ENCODE results near the gene KLHL7.

Gene KLHL7

DNA sequence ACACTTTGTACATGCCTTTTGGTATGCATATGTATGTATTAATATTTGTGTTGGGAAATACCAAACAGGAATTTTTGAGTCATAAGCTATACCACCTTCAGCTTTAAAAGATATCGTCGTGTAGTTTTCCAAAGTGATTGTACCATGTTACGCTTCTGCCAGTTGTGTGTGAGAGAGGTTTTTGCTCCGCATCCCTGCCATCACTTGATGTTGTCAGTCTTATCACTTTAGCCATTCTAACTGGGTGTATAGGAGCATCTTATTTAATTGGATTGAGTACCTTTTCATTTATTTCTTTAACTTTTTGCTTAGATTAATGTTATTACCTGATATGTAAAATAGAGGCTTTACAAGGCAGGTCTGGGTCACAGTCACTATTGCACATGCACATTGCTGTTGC, 3.4 kb downstream of the KLHL7 start:
- in situ Hi-C loops (cut with HindIII; ENCODE audit: low pct_ligation_motif_present, low sequenced_read_pairs), result no loop called here
- no peak for DNase-seq
- Histone ChIP-seq H3K27ac (no peak overlapping the region), H3K27me3 (replicated peaks) (no peaks in the 10 kb centered on the region), H3K4me3 (ENCODE audit: low read depth, low read length) (no peak overlapping the region), H3K36me3 (replicated peaks) (no peaks in the 10 kb centered on the region)
- TF ChIP-seq, protein P1, sequence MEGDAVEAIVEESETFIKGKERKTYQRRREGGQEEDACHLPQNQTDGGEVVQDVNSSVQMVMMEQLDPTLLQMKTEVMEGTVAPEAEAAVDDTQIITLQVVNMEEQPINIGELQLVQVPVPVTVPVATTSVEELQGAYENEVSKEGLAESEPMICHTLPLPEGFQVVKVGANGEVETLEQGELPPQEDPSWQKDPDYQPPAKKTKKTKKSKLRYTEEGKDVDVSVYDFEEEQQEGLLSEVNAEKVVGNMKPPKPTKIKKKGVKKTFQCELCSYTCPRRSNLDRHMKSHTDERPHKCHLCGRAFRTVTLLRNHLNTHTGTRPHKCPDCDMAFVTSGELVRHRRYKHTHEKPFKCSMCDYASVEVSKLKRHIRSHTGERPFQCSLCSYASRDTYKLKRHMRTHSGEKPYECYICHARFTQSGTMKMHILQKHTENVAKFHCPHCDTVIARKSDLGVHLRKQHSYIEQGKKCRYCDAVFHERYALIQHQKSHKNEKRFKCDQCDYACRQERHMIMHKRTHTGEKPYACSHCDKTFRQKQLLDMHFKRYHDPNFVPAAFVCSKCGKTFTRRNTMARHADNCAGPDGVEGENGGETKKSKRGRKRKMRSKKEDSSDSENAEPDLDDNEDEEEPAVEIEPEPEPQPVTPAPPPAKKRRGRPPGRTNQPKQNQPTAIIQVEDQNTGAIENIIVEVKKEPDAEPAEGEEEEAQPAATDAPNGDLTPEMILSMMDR (IDR thresholded peaks at IDR 0.05; ENCODE audit: low read depth, low read length, missing control alignments), result no peak

DNA sequence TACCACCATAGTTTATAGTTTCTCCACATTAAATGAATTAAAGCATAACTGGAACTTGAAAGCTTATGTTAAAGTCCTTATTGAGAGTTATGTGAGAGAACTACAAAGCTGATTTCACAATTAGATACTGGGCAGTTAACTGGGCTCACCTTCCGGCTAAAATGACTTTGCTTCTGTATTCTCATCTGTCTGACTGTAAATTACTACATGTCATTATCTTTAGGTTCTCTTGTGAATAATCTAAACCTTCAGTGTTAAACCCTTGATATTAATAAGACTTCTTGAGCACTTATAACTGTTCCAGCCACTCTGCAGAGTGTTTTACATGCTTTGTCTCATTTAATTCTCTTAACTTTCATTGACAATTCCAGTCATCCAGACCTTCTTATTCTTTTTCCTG, 3.9 kb downstream of the KLHL7 start:
- in situ Hi-C loops (cut with HindIII; ENCODE audit: low pct_ligation_motif_present, low sequenced_read_pairs), result no loop called here
- TF ChIP-seq, protein P1 (IDR thresholded peaks at IDR 0.05; ENCODE audit: low read depth, low read length, missing control alignments), result no peak
- no peak overlapping the region for H3K27ac ChIP-seq

GRCh38 chr7:23114896-23115295, 9.3 kb downstream of the KLHL7 start:
- Histone ChIP-seq H3K27ac (no peak overlapping the region), H3K27me3 (replicated peaks) (no peaks in the 10 kb centered on the region), H3K36me3 (replicated peaks) (no peaks in the 10 kb centered on the region), H3K4me3 (ENCODE audit: low read depth, low read length) (no peak overlapping the region)
- TF ChIP-seq, protein P1 (IDR thresholded peaks at IDR 0.05; ENCODE audit: low read depth, low read length, missing control alignments), result no peak
- DNase-seq, result no peak
- in situ Hi-C loops (cut with HindIII; ENCODE audit: low pct_ligation_motif_present, low sequenced_read_pairs), result no loop called here

More for the DNA sequence above, 3.9 kb downstream of the KLHL7 start:
- Histone ChIP-seq H3K27me3 (replicated peaks) (no peaks in the 10 kb centered on the region), H3K4me3 (ENCODE audit: low read depth, low read length) (no peak overlapping the region), H3K36me3 (replicated peaks) (no peaks in the 10 kb centered on the region)
- DNase-seq, result no peak

DNA sequence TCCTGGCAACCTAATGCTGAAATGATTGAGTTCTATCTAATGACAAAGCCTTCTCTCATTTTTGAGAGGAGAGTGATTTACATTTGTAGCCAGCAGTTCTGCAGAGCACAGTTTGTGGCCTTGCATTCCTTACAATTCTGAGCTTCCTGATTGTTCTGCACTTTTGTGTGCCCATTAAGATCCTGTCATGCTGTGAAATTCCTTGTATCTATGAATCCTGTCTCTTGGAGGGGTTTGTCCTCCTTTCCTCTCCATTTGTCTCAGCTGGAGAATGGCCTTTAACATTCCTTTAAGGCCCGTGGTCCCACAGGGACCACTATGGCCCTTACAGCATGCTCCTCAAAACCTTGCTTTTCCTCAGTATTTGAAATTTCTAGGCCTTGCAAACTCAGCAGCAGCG, 10.4 kb downstream of the KLHL7 start:
- Histone ChIP-seq H3K4me3 (ENCODE audit: low read depth, low read length) (no peak overlapping the region), H3K36me3 (replicated peaks) (no peaks in the 10 kb centered on the region), H3K27ac (no peak overlapping the region), H3K27me3 (replicated peaks) (no peaks in the 10 kb centered on the region)
- DNase-seq, result no peak
- in situ Hi-C loops (cut with HindIII; ENCODE audit: low pct_ligation_motif_present, low sequenced_read_pairs), result no loop called here
- TF ChIP-seq, protein P1 (IDR thresholded peaks at IDR 0.05; ENCODE audit: low read depth, low read length, missing control alignments), result no peak

DNA sequence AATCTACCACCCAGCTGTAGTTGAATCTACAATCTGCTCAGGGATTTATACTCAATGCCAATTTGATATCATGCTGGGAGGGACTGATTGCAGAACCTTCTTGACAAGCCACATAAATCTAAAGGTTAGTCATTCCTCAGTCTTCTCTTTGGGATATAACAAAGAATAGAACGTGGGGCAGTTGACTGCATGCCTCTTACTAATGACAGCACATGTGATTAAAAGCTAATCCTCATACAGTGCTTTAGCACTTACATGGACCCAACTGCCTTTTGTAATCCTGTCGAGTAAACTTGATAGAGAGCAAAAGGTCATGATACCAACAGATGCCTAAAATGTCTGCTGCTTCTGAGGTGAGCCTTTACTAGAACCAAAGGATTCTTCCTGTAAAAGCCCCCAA, 12.3 kb downstream of the KLHL7 start:
- Histone ChIP-seq H3K36me3 (replicated peaks) (no peaks in the 10 kb centered on the region), H3K27ac (no peak overlapping the region), H3K27me3 (replicated peaks) (no peaks in the 10 kb centered on the region), H3K4me3 (ENCODE audit: low read depth, low read length) (no peak overlapping the region)
- DNase-seq, result no peak
- in situ Hi-C loops (cut with HindIII; ENCODE audit: low pct_ligation_motif_present, low sequenced_read_pairs), result no loop called here
- TF ChIP-seq, protein P1 (IDR thresholded peaks at IDR 0.05; ENCODE audit: low read depth, low read length, missing control alignments), result no peak

- no peak for DNase-seq
- in situ Hi-C loops (cut with HindIII; ENCODE audit: low pct_ligation_motif_present, low sequenced_read_pairs), result no loop called here
- Histone ChIP-seq H3K27ac (no peak overlapping the region), H3K4me3 (ENCODE audit: low read depth, low read length) (no peak overlapping the region), H3K27me3 (replicated peaks) (no peaks in the 10 kb centered on the region), H3K36me3 (replicated peaks) (no peaks in the 10 kb centered on the region)
- TF ChIP-seq, protein P1 (IDR thresholded peaks at IDR 0.05; ENCODE audit: low read depth, low read length, missing control alignments), result no peak
These were observed 14.5 kb downstream of the KLHL7 start for GRCh38 chr7:23120106-23120505.

Data from brain microvascular endothelial cell (primary cell).